Choroid plexus epithelial cell (primary cell): ENCODE measurements around the gene SPRING1.

Source experiments
- DNase-seq: peaks from one replicate; pipeline ENCODE4 v3.0.0-alpha.2; 2010; ENCODE audit warnings: low read depth
- H3K4me3 ChIP-seq: 2 replicates; pipeline ENCODE4 v1.5.1; 2011; ENCODE audit warnings: low read depth, mild to moderate bottlenecking, control low read depth, low read length, moderate library complexity
- TF ChIP-seq, protein P1 (sequence below): conservative IDR thresholded peaks from 2 replicates; pipeline ENCODE4 v1.5.1; 2011; ENCODE audit warnings: low read depth, mild to moderate bottlenecking, control low read depth, inconsistent platforms, low read length, moderate library complexity

The SPRING1 gene

DNA sequence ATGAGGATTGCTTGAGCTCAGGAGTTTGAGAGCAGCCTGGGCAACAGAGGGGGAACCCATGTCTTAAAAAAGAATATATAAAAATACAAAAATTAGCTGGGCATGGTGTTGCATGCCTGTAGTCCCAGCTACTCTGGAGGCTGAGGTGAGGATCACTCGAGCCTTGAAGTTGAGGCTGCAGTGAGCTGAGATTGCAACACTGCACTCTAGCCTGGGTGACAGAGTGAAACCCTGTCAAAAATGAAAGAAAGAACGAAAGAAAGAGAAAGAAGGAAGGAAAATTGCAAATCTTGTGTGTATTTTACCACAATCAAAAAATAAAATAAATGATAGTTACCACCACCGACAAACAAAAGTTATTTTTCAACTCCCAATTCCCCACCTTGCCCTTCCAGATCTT is 45.3 kb downstream of the SPRING1 start:
- no peak for DNase-seq
- H3K4me3 ChIP-seq = no peak overlapping the region
- TF ChIP-seq, protein P1, sequence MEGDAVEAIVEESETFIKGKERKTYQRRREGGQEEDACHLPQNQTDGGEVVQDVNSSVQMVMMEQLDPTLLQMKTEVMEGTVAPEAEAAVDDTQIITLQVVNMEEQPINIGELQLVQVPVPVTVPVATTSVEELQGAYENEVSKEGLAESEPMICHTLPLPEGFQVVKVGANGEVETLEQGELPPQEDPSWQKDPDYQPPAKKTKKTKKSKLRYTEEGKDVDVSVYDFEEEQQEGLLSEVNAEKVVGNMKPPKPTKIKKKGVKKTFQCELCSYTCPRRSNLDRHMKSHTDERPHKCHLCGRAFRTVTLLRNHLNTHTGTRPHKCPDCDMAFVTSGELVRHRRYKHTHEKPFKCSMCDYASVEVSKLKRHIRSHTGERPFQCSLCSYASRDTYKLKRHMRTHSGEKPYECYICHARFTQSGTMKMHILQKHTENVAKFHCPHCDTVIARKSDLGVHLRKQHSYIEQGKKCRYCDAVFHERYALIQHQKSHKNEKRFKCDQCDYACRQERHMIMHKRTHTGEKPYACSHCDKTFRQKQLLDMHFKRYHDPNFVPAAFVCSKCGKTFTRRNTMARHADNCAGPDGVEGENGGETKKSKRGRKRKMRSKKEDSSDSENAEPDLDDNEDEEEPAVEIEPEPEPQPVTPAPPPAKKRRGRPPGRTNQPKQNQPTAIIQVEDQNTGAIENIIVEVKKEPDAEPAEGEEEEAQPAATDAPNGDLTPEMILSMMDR = no peak

DNA sequence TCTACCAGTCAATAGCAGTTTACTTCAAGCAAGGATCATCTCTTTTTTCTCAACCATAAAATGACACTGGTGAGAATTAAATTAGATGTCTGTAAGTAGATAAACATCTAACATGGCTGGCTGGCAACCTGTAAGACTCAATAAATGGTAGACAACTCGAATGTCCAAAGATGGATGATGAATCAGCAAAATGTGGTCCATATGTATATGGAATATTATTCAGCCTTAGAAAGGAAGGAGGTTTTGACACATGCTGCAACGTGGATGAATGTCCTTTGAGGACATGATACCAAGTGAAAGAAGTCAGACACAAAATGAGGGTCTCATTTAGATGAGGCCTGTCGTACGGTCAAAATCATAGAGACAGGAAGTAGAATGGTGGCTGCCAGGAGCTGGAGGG is 46.2 kb downstream of the SPRING1 start:
- no peak for DNase-seq
- no peak overlapping the region for H3K4me3 ChIP-seq
- TF ChIP-seq, protein P1 = no peak

GRCh38 chr12:116691205-116691604 is 46.7 kb downstream of the SPRING1 start:
- H3K4me3 ChIP-seq = no peak overlapping the region
- no peak for DNase-seq
- TF ChIP-seq, protein P1 = no peak

DNA sequence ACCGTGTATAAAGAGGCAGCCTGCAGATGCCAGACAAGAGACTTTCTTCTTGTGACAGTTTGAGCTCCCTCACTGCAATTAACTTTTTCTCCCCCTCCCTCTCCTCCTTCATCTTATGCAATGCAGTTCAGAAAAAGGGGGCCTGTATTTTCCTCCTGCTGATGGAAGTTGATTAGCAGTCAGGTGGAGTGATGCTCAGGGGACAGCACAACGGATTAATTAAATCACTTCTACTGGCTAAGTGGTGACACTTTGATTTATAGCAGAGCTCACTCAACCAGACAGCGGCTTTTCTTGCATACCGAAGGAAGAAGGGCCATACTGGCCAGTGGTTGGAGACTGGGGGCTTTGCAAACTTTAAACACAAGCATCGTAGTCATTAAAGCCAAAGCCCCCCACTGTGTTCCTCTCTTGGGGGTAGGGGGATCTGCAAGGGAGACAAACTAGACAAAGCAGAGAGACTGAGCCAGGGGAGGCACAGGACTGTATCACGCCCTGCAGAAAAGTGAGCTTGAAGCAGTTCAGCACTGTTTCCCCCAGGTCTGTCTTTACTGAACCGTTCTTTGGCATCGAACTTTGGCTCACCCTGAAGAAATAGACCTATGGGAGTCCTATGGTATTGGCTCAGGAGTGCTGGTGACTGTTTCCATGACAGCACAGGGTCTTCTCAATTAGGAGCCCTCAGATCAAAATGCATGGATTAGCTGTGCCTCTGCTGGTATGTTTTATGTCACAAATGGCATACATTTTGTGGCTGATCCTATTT is 47.7 kb downstream of the SPRING1 start:
- DNase-seq = no peak
- TF ChIP-seq, protein P1 = no peak
- no peak overlapping the region for H3K4me3 ChIP-seq

- TF ChIP-seq, protein P1 = no peak
- no peak for DNase-seq
- no peak overlapping the region for H3K4me3 ChIP-seq
Measured at GRCh38 chr12:116689521-116689920, 48.3 kb downstream of the SPRING1 start.
